ENCODE results near the gene AHSA1.
A peak's percentile ranks its signal among the peaks of the same experiment; 100 is the strongest.

The AHSA1 gene

GRCh38 chr14:77482422-77482821, 24.5 kb downstream of the AHSA1 start:
- no peak overlapping the region for H3K4me3 ChIP-seq (replicated peaks; ENCODE audit: low read depth, low read length)
- no peak for DNase-seq (ENCODE audit: extremely low read depth, low read depth)
- no peak for TF ChIP-seq CTCF (IDR thresholded peaks at IDR 0.05; ENCODE audit: low read depth, low read length, missing control alignments)

- no peak for DNase-seq (ENCODE audit: extremely low read depth, low read depth)
- no peak for TF ChIP-seq CTCF (IDR thresholded peaks at IDR 0.05; ENCODE audit: low read depth, low read length, missing control alignments)
- no peak overlapping the region for H3K4me3 ChIP-seq (replicated peaks; ENCODE audit: low read depth, low read length)
These were observed 27.4 kb downstream of the AHSA1 start for GRCh38 chr14:77485256-77485655.

GRCh38 chr14:77485901-77486678, 28.2 kb downstream of the AHSA1 start:
- no peak for TF ChIP-seq CTCF (IDR thresholded peaks at IDR 0.05; ENCODE audit: low read depth, low read length, missing control alignments)
- no peak overlapping the region for H3K4me3 ChIP-seq (replicated peaks; ENCODE audit: low read depth, low read length)
- DNase-seq (ENCODE audit: extremely low read depth, low read depth), result peak; percentile 7

- DNase-seq (ENCODE audit: extremely low read depth, low read depth), result no peak
- H3K4me3 ChIP-seq (replicated peaks; ENCODE audit: low read depth, low read length), result no peak overlapping the region
- TF ChIP-seq CTCF (IDR thresholded peaks at IDR 0.05; ENCODE audit: low read depth, low read length, missing control alignments), result no peak
These were observed 30.7 kb downstream of the AHSA1 start for GRCh38 chr14:77488558-77488957.

GRCh38 chr14:77489041-77489440, 31.1 kb downstream of the AHSA1 start:
- no peak for TF ChIP-seq CTCF (IDR thresholded peaks at IDR 0.05; ENCODE audit: low read depth, low read length, missing control alignments)
- no peak overlapping the region for H3K4me3 ChIP-seq (replicated peaks; ENCODE audit: low read depth, low read length)
- no peak for DNase-seq (ENCODE audit: extremely low read depth, low read depth)

GRCh38 chr14:77490347-77490986, 32.6 kb downstream of the AHSA1 start:
- no peak for TF ChIP-seq CTCF (IDR thresholded peaks at IDR 0.05; ENCODE audit: low read depth, low read length, missing control alignments)

More at GRCh38 chr14:77490347-77490986, 32.6 kb downstream of the AHSA1 start:
- no peak overlapping the region for H3K4me3 ChIP-seq (replicated peaks; ENCODE audit: low read depth, low read length)
- DNase-seq (ENCODE audit: extremely low read depth, low read depth), result no peak

All from HFF-Myc (cell line).